Stimulated activated CD4-positive, alpha-beta T cell treated with anti-CD3 and anti-CD28 coated beads, TNF-alpha, amount 100 ng/mL, for 1 hour (primary cell): ENCODE measurements around the gene POLR3G.

Experiments used
- DNase-seq, 3 donors: peaks; one replicate each; pipeline ENCODE4 v3.0.0-alpha.2; 2020; ENCODE audit warnings: low read depth in 3 of 3, low spot score in 1 of 3

The POLR3G gene

DNA sequence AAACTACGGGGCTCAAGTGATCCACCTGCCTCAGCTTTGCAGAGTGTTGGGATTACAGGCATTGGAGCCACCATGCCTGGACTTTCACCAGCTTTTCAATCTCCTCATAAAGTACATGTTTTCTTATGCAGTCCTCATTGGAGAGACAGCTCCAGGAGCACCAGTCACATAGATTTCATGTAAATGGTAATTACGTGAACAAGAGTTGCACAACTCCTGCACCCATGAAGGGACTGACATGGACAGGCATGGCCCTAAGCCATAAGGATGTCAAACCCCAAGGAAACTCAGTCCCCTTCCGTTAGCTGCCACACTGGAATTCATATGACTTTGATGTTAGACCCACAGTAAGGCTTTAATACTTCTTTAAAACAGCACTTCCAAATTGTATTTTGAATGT is 76.3 kb downstream of the POLR3G start:
- no peak for DNase-seq

GRCh38 chr5:90551376-90551775 is 76.7 kb downstream of the POLR3G start:
- DNase-seq = no peak

DNA sequence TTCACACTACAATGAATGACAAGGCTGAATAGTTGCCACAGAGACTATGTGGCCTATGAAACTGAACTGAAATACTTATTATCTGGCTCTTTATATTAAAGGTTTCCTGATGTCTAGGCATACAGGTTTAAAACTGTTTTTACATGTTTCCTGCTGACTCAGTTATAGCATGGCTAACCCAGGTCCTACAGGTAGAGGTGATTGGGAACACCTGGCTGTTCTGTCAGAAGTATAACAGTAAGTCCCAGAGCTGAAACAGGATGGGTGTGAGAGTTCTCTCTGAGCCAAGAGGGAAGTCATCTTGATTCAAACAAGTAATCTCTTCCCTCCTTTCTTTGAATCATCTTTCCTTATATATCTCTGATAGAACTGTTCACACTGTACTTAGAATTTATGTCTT is 79.0 kb downstream of the POLR3G start:
- DNase-seq = no peak

DNA sequence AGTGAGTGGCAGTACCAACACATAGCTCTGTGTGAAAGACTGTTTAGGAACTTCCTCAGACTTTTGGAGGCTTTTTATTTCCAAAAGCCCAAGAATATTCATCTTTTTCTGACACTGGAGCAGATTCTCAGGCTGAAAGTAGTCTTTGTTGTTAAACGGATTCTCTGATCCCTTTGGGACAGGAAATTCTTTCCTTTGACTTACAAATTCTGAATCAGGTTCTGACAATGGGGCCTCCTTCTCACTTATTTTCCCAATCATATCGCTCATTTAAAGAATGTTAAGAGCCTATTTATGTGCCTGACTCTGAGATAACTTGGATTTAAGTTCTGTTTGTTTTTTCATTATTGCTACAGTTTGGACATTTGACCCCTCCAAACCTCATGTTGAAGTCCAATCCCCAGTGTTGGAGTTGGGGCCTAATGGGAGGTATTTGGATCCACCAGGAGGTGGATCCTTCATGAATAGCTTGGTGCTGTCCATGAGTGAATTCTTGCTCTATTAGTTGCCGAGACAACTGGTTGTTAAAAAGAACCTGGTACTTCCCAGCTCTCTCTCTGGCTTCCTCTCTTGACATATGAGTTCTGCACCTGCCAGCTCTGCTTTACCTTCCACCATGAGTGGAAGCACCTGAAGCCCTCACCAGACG is 79.8 kb downstream of the POLR3G start:
- no peak for DNase-seq

DNA sequence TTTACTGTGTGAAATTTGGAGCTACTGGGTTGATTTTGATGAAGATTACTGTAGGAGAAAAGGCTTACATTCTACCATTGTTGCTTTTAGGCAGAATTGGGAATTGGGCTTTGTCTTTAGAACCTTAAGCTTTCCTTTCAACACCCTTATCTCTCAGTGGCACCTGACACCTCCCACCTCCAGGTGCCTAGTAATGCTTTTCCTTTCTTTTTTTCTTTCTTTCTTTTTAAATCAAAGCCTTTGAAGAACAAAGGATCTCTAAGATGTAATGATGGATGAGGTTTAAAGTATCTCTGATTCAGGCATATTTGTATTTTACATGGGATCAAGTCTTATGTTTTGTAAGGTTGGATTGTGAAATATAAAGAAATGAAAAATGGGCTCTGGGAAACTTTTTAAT is 81.0 kb downstream of the POLR3G start:
- no peak for DNase-seq

DNA sequence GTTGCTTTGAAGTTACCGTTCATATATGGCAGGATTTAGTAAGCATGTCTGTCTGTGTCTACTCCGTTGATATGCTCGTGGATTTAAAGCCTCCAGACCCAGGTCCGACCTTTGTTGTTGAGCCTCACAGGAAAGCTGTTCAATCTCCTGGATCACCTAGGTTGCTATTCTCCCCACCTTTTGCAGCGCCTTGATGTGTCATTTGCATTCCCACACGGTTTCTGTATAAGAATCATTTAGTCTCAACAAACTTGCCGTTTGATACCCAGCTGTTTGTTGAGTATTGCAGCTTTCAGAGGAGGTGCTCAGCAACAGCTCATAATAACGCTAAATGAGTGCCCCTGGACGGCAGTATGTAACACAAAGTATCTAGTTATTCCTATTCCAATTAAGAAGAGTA is 82.7 kb downstream of the POLR3G start:
- no peak for DNase-seq

GRCh38 chr5:90557871-90558270 is 83.2 kb downstream of the POLR3G start:
- DNase-seq = no peak

- no peak for DNase-seq
Observed at GRCh38 chr5:90558344-90559192, 83.9 kb downstream of the POLR3G start, which contains the start of gene ADGRV1. Gene ADGRV1, plus strand, starts transcription at chr5:90558797. Its CDS starts 99 bp downstream, at chr5:90558896.

- DNase-seq = no peak
Observed at GRCh38 chr5:90560771-90561170, 86.1 kb downstream of the POLR3G start.

GRCh38 chr5:90561766-90562165 is 87.1 kb downstream of the POLR3G start:
- DNase-seq = no peak

DNA sequence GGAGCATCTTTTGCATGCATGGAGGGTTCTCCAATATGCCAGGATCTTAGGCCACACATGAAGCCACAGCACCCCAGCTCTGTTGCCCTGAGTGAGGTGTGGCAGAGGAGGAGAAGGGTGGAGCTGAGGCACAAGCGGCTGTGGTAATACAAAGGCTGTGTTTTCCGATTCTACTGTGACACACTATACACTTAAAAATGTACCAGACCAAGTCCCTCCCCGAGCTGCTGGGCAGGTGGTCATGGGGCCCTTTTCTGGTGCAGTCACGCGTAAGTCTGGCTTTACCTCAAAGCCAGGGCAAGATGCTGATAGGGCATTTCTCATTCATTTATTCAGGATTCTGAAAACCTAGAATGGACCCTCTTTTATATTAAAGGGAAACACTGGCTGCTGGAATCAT is 87.7 kb downstream of the POLR3G start:
- no peak for DNase-seq

DNA sequence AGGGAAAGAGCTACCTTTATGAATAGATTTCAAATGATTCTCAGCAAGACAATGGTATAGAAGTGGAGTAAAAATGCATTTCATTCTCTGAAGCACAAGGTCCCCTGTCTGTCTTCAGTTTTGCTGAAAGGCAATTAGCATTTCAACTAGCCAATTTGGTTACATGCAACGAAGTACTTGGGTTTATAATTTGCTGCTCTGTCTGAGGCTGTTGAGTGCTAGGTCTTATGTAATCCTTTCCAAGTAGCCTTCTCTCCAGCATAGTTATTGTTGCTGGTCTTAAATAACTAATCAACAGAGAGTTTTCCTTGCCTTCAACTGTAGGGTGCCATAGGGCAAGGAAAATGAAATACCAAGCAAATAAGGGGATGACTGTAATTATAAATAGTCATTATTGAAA is 88.4 kb downstream of the POLR3G start:
- DNase-seq = no peak
